GM21367 (cell line): Measurements from ENCODE around the gene GORAB.
A peak's percentile ranks its signal among the peaks of the same experiment; 100 is the strongest.

Experiments
- ATAC-seq: cut with Tn5 transposase; IDR thresholded peaks from one replicate; pipeline ENCODE4 v1.9.1; 2021; ENCODE audit not compliant: unreplicated experiment

The GORAB gene, protein sequence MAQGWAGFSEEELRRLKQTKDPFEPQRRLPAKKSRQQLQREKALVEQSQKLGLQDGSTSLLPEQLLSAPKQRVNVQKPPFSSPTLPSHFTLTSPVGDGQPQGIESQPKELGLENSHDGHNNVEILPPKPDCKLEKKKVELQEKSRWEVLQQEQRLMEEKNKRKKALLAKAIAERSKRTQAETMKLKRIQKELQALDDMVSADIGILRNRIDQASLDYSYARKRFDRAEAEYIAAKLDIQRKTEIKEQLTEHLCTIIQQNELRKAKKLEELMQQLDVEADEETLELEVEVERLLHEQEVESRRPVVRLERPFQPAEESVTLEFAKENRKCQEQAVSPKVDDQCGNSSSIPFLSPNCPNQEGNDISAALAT

DNA sequence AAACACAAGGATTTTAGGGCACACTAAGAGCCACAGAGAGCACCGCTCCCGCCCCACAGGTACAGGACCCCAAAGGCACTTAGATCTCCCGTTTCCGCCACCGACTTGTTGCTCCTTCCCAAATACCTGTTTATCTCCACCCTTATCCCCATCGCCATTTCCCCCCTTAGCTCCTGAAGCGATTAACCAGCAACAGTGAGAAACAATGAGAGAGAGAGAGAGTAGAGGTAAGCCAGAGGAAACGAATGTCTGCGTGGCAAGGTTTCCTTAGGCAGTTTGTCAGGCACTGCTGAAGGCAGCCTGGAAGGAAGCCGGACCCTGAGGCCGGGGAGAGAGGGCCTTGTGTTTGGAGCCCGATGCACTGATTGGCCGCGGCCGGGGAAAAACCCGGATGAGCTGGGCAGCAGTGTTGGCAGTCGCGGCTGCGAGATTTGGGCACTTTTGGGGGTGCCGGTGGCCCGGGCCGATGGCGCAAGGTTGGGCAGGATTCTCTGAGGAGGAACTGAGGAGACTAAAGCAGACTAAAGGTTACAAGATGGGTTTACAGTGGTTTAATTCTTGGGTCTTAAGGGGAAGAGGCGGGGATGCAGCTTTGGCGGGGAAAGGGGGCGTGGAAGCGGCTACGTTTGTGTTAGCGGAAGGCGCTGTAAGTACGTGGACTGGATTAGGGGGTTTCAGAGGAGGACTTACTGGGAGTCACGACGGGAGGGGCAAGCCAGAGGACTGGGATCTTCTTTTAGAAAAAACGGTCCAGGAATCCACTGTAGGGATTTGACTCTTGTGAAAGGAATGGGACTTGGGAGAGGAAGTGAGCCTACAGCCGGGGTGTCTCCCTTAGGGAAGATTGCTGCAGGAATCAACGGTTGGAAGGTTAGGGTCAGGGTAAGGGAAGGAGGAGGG lies at the start of gene GORAB:
TSS of gene GORAB (plus strand) at position 409 of the 900 bp plus-strand sequence. CDS start at position 467, 58 bp downstream.
- peak; percentile 98 for ATAC-seq

DNA sequence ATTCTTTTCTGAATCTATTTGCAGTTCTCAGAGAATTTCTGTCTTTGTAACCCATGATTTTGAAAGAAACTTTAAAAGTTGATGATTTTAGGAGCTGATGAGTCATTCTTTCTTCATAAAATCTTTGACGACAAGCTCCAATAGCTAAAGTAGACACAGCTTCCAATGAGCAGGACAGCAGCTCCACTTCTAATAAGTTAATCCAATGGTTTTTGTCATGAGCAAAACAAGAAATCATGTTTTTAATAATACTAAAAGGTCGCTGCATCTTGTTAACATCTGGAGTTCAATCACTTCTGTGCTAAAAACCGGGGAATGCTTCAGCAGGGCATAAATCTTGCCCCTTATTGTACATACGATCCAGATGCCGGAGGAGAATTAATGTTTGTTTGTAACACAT lies 48.9 kb upstream of the GORAB start:
- ATAC-seq: no peak

- no peak for ATAC-seq
These were observed 44.5 kb upstream of the GORAB start for GRCh38 chr1:170487503-170487902.

DNA sequence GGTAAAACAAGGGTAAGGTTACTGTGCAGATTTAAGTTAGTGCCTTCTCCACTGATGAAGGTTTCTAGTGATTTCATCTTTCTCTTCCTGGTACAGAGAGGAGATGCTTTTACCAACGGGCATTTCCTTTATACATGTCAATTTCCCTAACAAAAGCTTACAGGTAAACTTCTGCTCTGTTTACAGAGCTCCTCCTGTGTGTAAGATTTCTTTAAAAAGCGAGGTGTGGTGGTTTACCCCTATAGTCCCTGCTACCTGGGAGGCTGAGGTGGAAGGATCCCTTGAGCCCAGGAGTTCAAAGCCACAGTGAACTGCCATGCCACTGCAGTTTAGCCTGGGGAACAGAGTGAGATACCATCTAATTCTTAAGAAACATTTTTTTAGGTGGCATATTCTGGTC lies 40.7 kb upstream of the GORAB start:
- no peak for ATAC-seq

DNA sequence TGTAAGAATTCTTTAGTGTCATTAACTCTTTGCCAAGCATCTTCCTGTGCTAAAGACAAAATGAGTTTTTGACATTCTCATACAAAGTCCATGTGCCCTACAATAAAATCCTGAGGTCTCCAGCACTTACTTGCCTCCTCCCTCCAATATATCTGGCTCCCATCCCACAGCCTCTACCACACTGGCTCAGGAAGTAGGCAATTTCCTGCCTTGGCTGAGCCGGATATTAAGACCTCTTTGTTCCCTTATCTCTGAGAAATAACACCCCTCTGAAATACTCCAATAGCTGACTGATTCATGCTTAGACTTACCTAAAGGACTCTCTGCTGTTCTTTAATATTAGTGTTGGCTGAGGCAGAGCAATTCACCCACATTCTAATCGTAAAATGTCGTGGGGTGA lies 37.6 kb upstream of the GORAB start:
- no peak for ATAC-seq

- no peak for ATAC-seq
These were observed 37.0 kb upstream of the GORAB start for GRCh38 chr1:170495006-170495405.

DNA sequence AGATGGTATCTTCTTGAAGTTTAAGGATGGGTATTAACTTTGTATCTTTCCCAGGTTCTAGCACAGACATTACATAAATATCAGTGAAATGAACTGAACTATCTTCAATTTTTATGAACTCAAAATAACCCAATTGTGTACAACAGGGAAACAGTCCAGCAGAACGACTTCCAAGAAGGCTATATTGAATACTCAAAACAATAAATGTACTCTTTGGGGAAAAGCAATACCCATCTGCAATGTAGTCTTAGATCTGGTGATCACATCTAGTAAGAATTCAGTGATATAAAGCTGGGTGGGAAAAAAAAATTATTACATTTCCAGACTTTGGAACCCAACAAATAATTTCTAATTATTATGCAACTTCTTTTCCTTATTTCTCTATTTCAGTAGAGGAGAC lies 33.1 kb upstream of the GORAB start:
- ATAC-seq: no peak

GRCh38 chr1:170503665-170504064 lies 28.3 kb upstream of the GORAB start:
- ATAC-seq: no peak

DNA sequence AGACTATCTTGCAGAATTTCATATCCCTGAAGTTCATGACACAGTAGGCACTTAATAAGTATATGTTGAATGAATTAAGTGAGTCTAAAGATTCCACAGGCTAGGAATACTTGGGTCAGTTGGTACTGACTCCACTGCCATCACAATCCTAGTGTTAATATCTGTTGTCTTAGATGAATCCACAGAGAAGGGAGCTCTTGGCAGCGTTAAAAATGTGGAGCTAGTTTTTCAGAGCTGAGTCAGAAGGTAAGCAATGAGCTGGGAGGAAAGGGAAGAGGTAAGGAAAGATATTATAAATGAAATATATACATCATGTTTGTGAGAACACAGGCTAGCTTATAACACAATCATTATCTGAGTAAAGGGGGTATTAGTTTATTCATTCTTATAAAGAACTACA lies 21.8 kb upstream of the GORAB start:
- ATAC-seq: no peak

DNA sequence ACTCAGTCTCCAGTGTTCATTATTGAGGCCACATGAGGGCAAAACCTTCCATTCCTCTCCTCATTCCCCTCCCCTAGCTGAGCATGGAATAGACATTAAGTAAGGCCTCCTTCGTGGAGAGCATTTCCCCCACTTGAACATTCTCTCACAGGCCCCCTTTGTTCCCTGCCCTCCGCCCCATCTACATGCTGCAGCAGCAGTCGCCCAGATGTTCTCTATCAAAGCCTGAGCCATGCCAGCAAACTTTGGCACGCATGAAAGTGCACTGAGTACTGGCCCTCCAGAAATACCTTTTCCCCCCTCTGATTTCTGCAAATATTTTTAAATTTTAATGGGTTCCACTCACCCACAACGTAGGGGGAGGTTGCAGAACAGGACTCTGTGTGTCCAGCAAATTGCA lies 20.9 kb upstream of the GORAB start:
- ATAC-seq: no peak

GRCh38 chr1:170513138-170513537 lies 18.8 kb upstream of the GORAB start:
- no peak for ATAC-seq

GRCh38 chr1:170518185-170518834 lies 13.7 kb upstream of the GORAB start:
- no peak for ATAC-seq

GRCh38 chr1:170518965-170519364 lies 13.0 kb upstream of the GORAB start:
- no peak for ATAC-seq

GRCh38 chr1:170520601-170521000 lies 11.4 kb upstream of the GORAB start:
- ATAC-seq: no peak

GRCh38 chr1:170521818-170522217 lies 10.1 kb upstream of the GORAB start:
- ATAC-seq: no peak

DNA sequence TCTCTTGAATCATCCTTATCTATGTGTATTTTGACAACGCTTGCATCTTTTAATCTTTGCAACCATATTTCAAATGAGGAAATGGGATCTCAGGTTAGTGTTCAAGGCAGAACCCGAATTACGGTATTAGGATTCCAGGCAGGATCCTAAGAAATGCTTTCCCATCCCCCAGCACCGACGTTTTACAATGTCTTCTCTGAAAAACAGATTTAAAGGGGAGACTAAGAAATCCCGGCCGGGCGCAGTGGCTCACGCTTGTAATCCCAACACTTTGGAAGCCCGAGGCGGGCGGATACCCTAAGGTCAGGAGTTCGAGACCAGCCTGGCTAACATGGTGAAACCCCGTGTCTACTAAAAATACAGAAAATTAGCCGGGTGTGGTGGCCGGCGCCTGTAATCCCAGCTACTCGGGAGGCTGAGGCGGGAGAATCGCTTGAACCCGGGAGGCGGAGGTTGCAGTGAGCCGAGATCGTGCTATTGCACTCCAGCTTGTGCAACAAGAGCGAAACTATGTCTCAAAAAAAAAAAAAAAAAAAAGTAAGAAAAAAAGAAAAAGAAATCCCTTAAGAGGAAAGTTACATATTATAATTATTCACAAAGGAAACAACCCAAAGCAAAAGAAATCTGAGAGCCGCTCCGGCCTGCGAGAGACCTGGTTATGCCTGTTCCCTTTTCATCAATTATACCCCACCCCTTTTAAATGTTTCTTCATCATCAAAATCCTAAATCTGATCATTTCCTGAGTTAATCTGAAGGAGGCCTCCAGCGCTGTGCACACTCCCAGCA lies 801 bp upstream of the GORAB start:
- no peak for ATAC-seq

DNA sequence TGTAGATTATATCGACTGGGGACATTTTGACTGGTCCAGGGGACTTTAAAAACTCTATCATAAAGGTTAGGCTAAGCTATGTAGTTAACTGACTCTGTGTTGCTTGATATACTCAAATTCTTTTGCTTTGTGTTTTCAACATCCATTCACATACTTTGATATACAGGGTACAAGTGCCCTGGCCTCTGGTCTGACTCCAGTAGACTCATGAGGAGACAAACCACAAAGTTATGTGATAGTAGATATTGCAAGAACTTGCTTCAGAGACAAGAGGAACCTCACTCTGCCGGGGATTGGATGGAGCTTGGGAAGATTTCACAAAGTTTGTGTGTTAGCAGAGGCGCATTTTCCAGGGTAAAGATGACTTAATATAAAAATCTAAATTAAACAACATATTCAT lies 1.3 kb downstream of the GORAB start:
- no peak for ATAC-seq

- no peak for ATAC-seq
These were observed 2.7 kb downstream of the GORAB start for GRCh38 chr1:170534626-170535147.

GRCh38 chr1:170535418-170535817 lies 3.5 kb downstream of the GORAB start:
- ATAC-seq: no peak

DNA sequence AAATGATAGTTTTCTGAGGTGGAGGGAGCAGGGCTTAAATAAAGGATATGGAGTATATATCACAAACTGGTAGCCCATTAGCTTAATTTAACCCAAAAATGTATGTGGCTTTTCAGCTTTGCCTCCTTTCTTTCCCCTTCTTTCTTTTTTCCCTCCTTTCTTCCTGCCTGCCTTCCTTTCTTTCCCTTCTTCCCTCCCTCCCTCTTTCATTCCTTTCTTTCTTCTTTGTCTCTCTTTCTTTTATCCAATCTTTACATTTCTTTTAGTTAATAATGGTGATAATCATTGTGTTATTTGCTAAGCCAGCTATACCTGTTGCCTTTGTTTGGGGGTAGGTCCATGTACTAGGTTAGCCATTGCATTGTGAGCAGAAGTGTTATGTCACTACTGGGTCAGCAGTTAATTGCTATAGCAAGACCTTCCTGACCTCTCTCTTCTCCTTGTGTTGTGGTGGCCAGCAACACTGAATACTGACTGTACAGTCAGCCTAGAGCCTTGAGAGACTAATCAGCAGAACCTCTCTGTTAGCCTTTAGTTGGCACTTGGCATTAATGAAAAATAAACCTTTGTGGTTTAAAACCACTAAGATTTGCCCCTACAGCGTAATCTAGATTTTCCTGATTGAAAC lies 5.1 kb downstream of the GORAB start:
- ATAC-seq: no peak
